KMS-11 (cell line): ENCODE data around the gene DECR2.

Experiments
- H2AFZ ChIP-seq: fragments of 200-600 bp; sonication (generic); 2 replicates; pipeline ENCODE4 v1.6.1; 2016; ENCODE audit warnings: antibody characterized with exemption, mixed run types, low read depth
- H3K27ac ChIP-seq: fragments of 200-600 bp; sonication (generic); 2 replicates; pipeline ENCODE4 v1.6.1; 2016; ENCODE audit warnings: mild to moderate bottlenecking, mixed run types
- H3K27me3 ChIP-seq: fragments of 200-600 bp; sonication (generic); 2 replicates; pipeline ENCODE4 v1.6.1; 2017; ENCODE audit warnings: mild to moderate bottlenecking, low read depth, mixed run types, moderate library complexity; ENCODE audit not compliant: insufficient read depth
- H3K36me3 ChIP-seq: fragments of 200-600 bp; sonication (generic); 2 replicates; pipeline ENCODE4 v1.6.1; 2017; ENCODE audit warnings: mild to moderate bottlenecking, mixed run types; ENCODE audit not compliant: insufficient read depth
- H3K4me1 ChIP-seq: fragments of 200-600 bp; sonication (generic); 2 replicates; pipeline ENCODE4 v1.6.1; 2016; ENCODE audit warnings: mild to moderate bottlenecking, low read depth, mixed run types; ENCODE audit not compliant: poor library complexity, severe bottlenecking
- H3K4me2 ChIP-seq: fragments of 200-600 bp; sonication (generic); 2 replicates; pipeline ENCODE4 v1.7.0; 2016; ENCODE audit warnings: mild to moderate bottlenecking, mixed run types
- H3K4me3 ChIP-seq: fragments of 200-600 bp; sonication (generic); IDR thresholded peaks from 2 replicates; pipeline ENCODE4 v1.6.1; 2017; ENCODE audit warnings: low read depth, low read length, mixed read lengths; ENCODE audit not compliant: insufficient read depth
- H3K79me2 ChIP-seq: fragments of 200-600 bp; sonication (generic); 2 replicates; pipeline ENCODE4 v1.6.1; 2016; ENCODE audit warnings: low read depth, mixed run types; ENCODE audit not compliant: insufficient read depth
- H3K9ac ChIP-seq: fragments of 200-600 bp; sonication (generic); 2 replicates; pipeline ENCODE4 v1.6.1; 2016; ENCODE audit warnings: mild to moderate bottlenecking, mixed run types
- H4K20me1 ChIP-seq: fragments of 200-600 bp; sonication (generic); 2 replicates; pipeline ENCODE4 v1.6.1; 2016; ENCODE audit warnings: mild to moderate bottlenecking, mixed run types; ENCODE audit not compliant: insufficient read depth
- TF ChIP-seq, protein P1 (sequence below): fragments of 200-600 bp; sonication (generic); conservative IDR thresholded peaks from 2 replicates; pipeline ENCODE4 v1.6.1; 2017; ENCODE audit warnings: low read depth, mild to moderate bottlenecking, antibody characterized with exemption, low read length, moderate library complexity, mixed read lengths

The DECR2 gene

DNA sequence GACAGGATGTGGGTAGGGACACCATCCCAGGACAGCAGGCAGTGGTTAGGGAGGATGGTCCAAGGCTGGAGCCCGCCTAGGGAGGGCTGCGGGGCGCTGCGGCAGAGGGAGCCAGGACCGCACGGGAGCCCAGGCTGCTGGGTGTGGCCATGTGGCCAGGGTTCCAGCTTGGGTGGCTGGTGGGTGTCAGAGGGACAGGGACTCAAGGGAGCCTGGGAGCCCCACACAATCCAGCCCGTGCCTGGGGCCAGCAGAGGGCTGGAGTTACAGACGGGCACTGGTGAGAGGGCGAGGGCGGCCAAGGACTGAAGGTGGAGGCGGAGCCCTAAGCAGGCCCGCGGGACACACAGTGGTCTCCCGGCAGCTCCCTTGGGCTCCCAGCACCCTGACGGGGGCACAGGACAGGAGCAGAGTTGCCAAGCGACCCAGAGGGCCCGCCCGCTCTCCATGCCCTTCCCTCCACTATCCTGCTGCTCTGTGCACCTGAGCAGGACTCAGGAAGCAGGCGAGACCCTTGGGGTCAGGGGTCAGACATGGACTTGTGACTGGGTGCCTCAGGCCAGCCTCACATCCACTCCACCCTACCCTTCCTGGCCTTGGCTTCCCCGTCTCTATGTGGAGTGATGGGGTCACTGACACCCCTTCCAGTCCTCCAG, 38.4 kb upstream of the DECR2 start:
- Histone ChIP-seq H3K27ac (no peak overlapping the region), H3K36me3 (no peaks in the 10 kb centered on the region), H3K4me1 (peaks cover 8% of the 10 kb centered on the region), H3K4me3 (no peak overlapping the region), H3K79me2 (no peaks in the 10 kb centered on the region), H3K9ac (no peak overlapping the region), H3K27me3 (peaks cover 15% of the 10 kb centered on the region; the same call in 1 of the 2 replicates), H2AFZ (no peak overlapping the region), H3K4me2 (no peak overlapping the region), H4K20me1 (no peaks in the 10 kb centered on the region)
- TF ChIP-seq, protein P1, sequence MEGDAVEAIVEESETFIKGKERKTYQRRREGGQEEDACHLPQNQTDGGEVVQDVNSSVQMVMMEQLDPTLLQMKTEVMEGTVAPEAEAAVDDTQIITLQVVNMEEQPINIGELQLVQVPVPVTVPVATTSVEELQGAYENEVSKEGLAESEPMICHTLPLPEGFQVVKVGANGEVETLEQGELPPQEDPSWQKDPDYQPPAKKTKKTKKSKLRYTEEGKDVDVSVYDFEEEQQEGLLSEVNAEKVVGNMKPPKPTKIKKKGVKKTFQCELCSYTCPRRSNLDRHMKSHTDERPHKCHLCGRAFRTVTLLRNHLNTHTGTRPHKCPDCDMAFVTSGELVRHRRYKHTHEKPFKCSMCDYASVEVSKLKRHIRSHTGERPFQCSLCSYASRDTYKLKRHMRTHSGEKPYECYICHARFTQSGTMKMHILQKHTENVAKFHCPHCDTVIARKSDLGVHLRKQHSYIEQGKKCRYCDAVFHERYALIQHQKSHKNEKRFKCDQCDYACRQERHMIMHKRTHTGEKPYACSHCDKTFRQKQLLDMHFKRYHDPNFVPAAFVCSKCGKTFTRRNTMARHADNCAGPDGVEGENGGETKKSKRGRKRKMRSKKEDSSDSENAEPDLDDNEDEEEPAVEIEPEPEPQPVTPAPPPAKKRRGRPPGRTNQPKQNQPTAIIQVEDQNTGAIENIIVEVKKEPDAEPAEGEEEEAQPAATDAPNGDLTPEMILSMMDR: no peak

DNA sequence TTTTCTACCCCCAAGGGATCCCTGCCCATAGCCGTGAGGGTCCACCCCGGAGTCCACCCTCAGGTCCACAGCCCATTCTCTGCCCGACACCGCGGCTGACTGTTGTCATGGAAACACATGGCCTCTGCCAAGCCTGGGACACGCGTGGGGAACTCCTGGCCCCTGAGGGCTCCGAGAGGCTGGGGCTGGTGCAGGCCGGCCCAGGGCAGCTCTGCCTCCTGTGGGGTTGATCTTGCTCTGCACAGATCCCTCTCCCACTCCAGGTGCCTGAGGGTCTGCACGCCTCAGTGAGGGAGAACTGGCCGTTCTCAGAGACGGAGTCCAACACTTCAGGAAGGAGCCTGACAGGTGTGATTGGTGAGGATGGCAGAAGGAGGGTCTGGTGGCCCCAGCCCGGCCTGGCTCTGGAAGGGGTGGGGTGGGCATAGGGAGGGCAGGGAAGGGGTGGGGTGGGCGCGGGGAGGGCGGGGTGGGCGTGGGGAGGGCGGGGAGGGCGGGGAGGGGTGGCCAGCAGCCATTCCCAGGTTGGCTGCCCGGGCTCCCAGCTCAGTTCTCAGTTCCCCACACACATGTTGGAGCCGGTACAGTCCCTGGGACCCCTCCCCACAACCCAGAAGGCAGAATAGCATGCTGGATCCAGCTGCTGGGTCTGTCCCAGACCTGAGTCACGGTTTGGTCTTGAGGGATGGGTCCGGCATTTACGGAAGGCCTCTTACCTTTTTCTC, 37.8 kb upstream of the DECR2 start:
- Histone ChIP-seq H3K4me1 (peaks cover 8% of the 10 kb centered on the region), H3K27me3 (peaks cover 15% of the 10 kb centered on the region; the same call in 1 of the 2 replicates), H2AFZ (no peak overlapping the region), H3K4me2 (no peak overlapping the region), H4K20me1 (no peaks in the 10 kb centered on the region), H3K4me3 (no peak overlapping the region), H3K9ac (no peak overlapping the region), H3K27ac (no peak overlapping the region), H3K36me3 (no peaks in the 10 kb centered on the region), H3K79me2 (no peaks in the 10 kb centered on the region)
- TF ChIP-seq, protein P1: no peak

DNA sequence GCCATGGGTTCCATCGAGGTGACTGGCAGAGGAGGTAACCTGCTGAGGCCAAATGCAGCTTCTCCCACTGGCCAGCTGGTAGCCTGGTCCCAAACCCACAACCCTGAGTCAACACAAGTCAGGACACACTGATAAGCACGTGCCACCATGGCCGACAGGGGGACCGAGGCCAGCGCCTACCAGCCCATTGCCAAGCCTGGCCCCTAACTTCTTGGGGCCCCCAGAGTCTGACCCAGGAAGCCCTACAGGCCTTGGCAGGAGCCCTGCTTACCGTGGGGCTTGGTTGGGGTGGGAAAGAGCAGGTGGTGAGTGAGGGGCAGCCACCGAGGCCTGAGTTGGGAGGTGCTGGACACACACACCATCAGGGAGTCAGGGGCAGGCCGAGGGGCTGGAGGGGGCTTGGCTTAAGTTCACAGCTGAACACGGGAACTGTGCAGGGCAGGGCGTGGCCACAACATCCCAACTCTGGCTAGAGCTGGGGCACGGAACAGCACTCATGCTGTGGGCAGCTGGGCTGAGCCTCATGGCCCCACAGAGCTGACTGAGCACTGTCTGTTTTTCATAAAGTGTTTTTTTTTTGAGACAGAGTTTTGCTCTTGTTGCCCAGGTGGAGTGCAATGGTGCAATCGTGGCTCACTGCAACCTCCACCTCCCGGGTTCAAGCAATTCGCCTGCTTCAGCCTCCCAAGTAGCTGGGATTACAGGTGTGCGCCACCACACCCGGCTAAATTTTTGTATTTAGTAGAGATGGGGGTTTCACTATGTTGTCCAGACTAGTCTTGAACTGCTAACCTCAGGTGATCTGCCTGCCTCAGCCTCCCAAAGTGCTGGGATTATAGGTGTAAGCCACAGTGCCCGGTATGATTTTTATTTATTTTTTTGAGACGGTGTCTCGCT, 36.8 kb upstream of the DECR2 start:
- Histone ChIP-seq H4K20me1 (no peaks in the 10 kb centered on the region), H3K36me3 (no peaks in the 10 kb centered on the region), H3K79me2 (peaks cover 4% of the 10 kb centered on the region; the same call in 1 of the 2 replicates), H3K4me3 (no peak overlapping the region), H3K4me1 (peaks cover 12% of the 10 kb centered on the region), H3K27ac (no peak overlapping the region), H3K4me2 (no peak overlapping the region), H3K27me3 (peaks cover 15% of the 10 kb centered on the region; the same call in 1 of the 2 replicates), H3K9ac (no peak overlapping the region), H2AFZ (no peak overlapping the region)
- TF ChIP-seq, protein P1: no peak

DNA sequence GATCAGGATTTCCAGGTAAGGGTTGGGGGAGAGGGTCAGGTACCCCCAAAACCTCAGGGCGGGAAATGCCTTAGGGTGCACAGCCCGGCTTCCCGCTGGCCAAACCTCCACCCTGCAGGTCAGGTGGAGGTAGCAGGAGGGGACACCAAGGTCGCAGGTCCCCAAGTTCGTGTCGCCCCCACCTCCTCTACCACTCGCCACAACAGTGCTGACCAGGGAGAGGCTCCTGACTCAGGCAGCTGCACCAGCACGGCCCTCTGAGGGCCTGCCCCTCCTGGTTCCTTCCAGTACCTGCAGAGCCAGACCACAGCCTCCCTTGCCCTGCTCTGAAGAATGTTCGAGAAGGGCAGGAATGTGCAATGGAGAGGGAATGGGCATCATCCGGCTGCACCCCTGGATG, 35.2 kb upstream of the DECR2 start:
- Histone ChIP-seq H3K4me2 (no peak overlapping the region), H3K27me3 (peaks cover 15% of the 10 kb centered on the region; the same call in 1 of the 2 replicates), H4K20me1 (no peaks in the 10 kb centered on the region), H3K79me2 (peaks cover 6% of the 10 kb centered on the region; the same call in 1 of the 2 replicates), H3K27ac (no peak overlapping the region), H3K36me3 (no peaks in the 10 kb centered on the region), H3K4me3 (no peak overlapping the region), H3K9ac (no peak overlapping the region), H3K4me1 (peaks cover 22% of the 10 kb centered on the region), H2AFZ (no peak overlapping the region)
- TF ChIP-seq, protein P1: no peak
